HG03558 (cell line): ENCODE results near the gene TIMM44.

Source experiments
- ATAC-seq: cut with Tn5 transposase; IDR thresholded peaks from one replicate; pipeline ENCODE4 v1.9.1; 2021; ENCODE audit warnings: moderate number of reproducible peaks; ENCODE audit not compliant: unreplicated experiment; ENCODE audit errors: extremely low read depth

The TIMM44 gene

GRCh38 chr19:7943444-7944176 lies at the start of gene TIMM44:
TIMM44 (minus strand) TSS chr19:7943666; CDS start chr19:7943651, 15 bp downstream.
- peak; percentile 77 for ATAC-seq

GRCh38 chr19:7992575-7992974 lies 49.1 kb upstream of the TIMM44 start:
- no peak for ATAC-seq

GRCh38 chr19:7989071-7989575 lies 45.7 kb upstream of the TIMM44 start:
- no peak for ATAC-seq

- no peak for ATAC-seq
These were observed 44.8 kb upstream of the TIMM44 start for GRCh38 chr19:7988307-7988706.

GRCh38 chr19:7987114-7987768 lies 43.8 kb upstream of the TIMM44 start:
- ATAC-seq, result no peak

- ATAC-seq, result no peak
These were observed 43.1 kb upstream of the TIMM44 start for GRCh38 chr19:7986321-7987113.

GRCh38 chr19:7985481-7985911 lies 42.0 kb upstream of the TIMM44 start:
- ATAC-seq, result no peak

GRCh38 chr19:7983995-7984837 lies 40.8 kb upstream of the TIMM44 start:
- ATAC-seq, result no peak

- ATAC-seq, result no peak
These were observed 40.0 kb upstream of the TIMM44 start for GRCh38 chr19:7983286-7983950.

- no peak for ATAC-seq
These were observed 39.2 kb upstream of the TIMM44 start for GRCh38 chr19:7982651-7983099.

- no peak for ATAC-seq
These were observed 38.6 kb upstream of the TIMM44 start for GRCh38 chr19:7982103-7982502.

GRCh38 chr19:7981661-7982060 lies 38.2 kb upstream of the TIMM44 start:
- no peak for ATAC-seq

- ATAC-seq, result no peak
These were observed 37.7 kb upstream of the TIMM44 start for GRCh38 chr19:7981199-7981598.

- no peak for ATAC-seq
These were observed 37.2 kb upstream of the TIMM44 start for GRCh38 chr19:7980635-7981121.

- no peak for ATAC-seq
These were observed 36.7 kb upstream of the TIMM44 start for GRCh38 chr19:7980168-7980567.

- ATAC-seq, result no peak
These were observed 36.1 kb upstream of the TIMM44 start for GRCh38 chr19:7979559-7979958.

GRCh38 chr19:7979011-7979410 lies 35.5 kb upstream of the TIMM44 start:
- no peak for ATAC-seq

- no peak for ATAC-seq
These were observed 34.8 kb upstream of the TIMM44 start for GRCh38 chr19:7978179-7978825.

GRCh38 chr19:7977723-7978040 lies 34.2 kb upstream of the TIMM44 start:
- ATAC-seq, result no peak
